Fibroblast of skin of back (primary cell): ENCODE measurements around the gene AUTS2.

Experiments
- DNase-seq: peaks from one replicate; pipeline ENCODE4 v3.0.0-alpha.2; 2013

AUTS2 gene

GRCh38 chr7:69790977-69791724 lies 192.9 kb downstream of the AUTS2 start:
- no peak for DNase-seq

DNA sequence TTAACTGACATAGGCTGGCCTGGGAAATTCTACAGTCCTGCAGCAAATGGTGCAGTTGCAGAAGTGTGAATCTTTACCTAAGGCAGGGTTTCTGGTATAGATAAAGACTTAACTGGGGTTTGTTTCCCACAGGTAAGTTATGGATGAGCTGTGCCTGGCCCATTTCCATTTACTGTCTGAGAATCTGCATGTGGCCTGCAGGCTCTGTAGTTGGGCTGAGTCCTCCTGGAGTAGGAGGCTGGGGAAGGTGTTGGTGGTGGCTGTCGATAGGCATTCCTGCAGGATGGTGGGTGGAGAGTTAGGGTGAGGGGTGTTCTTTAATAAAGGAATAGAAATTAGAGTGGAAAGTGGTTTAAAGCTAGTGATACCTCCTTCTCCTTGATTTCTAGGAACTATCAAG lies 193.5 kb downstream of the AUTS2 start:
- no peak for DNase-seq

GRCh38 chr7:69795932-69796331 lies 197.7 kb downstream of the AUTS2 start:
- DNase-seq, result no peak

- peak; percentile 80 for DNase-seq
These were observed 198.1 kb downstream of the AUTS2 start for GRCh38 chr7:69796416-69796815.

DNA sequence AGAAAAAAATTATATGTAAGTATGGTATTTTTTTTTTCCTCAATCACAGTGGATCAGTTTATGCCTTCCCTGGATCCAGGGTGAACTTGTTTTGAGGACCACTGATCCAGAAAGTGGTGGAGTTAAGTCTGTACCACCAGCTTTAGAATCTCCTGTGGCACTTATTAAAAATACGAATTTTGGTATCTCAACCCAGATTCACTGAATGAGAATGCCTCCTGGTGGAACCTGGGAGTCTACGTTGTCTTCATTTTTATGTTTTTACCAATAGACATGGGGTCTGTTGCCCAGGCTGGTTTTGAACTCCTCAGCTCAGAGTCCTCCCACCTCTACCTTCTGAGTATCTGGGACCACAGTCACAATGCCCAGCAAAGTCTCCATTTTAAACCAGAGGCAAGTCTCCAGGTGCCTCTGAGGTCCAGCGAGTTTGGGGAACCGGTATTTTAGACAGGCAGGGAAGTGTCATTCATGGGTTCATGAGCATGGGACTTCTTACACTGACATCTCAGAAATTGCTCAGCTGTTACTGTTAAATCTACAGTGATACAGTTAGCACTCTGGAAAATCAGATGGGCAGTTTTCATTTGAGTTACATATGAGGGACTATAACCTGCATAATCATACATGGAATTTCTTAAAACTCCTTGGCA lies 200.9 kb downstream of the AUTS2 start:
- no peak for DNase-seq

DNA sequence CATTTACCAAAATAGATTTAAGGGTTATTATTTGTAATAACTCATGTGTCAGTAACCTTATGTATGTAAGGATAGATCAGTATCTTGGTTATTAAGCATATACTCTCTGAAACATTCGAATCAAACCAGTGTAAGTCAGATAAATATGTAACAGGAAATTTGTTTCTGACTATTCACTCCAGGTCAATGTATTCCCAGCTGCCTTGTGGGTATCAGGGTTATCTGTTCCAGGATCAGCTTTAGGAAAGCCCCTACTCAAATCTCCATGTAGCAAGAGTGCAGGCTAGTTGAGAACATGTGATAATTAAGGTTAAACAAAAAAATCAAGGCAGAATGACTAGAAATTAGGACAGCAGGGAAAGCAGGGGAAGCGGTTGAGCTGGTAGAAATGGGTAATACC lies 201.7 kb downstream of the AUTS2 start:
- no peak for DNase-seq

DNA sequence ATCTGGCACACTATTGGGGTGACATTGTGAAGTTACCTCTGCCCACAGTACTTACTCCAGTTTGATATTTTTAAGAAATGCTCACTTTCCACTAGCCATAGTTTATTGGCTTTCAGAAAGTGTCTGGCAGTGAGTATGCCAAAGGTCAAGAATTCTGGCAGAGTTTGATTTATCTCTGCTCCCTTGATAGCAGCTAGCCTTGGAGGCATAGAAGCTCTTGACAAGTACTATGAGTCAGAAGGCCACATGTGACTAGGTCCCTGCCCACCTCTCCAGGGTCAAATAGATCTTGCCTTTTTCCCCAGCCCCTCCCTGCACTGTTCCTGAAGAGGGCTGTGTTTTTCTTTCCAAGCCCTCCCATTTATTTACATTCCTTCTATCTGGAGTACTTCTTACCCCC lies 202.2 kb downstream of the AUTS2 start:
- DNase-seq, result peak; percentile 57

GRCh38 chr7:69801729-69802682 lies 203.7 kb downstream of the AUTS2 start:
- no peak for DNase-seq

GRCh38 chr7:69803699-69804516 lies 205.6 kb downstream of the AUTS2 start:
- DNase-seq, result no peak

- no peak for DNase-seq
These were observed 206.7 kb downstream of the AUTS2 start for GRCh38 chr7:69804962-69805361.

- DNase-seq, result no peak
These were observed 210.1 kb downstream of the AUTS2 start for GRCh38 chr7:69808391-69808790.

GRCh38 chr7:69811476-69812308 lies 213.4 kb downstream of the AUTS2 start:
- no peak for DNase-seq

DNA sequence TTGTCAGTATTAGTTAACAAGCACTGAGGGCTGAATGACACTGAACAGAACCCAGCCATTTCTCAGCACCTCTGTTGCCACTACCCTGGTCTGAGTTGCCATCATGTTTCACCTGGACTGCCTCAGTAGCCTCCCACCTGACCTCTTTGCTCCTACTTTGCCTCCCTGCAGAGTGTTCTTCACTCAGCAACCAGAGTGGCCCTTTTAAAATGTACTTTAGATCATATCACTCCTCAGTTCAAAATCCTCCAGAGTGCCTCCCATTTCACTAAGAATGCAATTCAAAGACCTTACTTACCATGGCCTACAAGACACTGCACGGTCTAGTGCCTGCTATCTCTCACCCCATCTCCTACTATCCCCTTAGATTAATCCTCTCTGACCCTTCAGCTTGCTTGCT lies 214.5 kb downstream of the AUTS2 start:
- DNase-seq, result no peak

DNA sequence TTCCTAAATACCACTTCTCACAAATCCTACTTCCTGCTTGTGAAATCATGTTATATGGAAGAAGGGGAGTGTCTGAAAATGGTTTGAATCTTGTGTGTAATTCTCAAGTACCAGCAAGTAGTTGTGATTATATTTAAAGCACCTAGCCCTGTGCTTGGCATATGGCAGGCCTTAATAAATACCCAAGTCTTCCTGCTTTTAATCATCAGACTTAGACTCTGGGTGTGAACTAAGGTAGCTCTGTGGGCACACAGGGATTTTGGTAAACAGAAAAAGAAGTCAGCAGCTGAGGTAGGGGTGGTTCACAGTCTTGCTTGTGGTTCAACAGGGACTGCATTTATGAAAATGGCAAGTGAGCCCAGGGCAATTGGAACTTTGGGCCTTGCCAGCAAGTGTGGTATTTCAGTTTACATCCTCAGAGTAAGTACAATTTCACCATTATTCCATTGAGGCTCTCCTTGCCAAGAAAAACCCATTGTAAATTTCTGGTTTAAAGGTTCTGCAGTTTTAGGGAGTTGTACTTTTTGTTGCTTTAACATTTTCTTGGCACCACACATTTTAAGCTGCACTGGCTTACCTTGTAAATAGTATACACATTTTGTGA lies 215.5 kb downstream of the AUTS2 start:
- no peak for DNase-seq

DNA sequence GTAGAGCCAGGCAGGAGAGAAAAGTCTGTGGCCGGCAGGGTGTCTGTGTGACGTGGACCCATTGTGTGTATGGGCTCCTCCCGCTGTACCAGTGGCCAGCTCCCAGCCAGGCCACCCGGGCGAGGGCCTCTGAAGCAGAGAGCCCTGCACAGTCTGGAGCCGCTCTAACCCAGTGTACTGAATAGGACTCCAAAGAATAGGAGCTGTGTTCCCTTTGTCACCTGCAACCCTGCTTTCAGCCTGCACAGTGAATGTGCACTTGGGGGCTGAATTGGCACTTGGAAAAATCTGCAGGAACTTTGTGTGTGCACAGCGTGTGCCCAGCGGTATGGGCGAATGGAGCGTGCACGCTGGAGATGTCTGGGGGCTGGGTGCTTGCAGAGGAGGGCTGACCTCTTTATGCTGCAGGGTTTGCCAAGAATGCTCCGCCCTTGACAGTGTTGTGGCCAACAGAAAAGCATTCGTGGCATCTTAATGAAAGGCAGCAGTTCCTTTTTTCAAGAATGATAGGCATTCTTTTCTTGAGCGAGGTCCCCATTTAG lies 216.2 kb downstream of the AUTS2 start:
- DNase-seq, result peak; percentile 90

DNA sequence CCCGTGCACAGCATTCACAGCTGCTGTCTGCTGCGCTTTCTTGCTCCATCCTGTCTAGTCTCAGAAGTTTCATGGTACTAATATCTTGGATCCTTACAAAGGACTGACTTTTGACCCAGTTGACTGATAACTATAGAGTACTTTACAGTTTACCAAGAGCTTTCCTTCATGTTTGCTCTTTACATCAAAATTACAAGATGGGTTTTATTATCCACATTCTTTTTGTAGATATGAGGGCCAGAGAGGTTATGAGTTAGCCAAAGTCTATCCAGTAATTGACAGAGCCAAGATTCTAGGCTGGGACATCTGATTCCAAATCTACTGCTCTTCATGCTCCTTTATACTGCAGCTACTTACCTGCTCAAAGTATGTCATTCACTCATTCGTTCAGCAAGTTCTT lies 218.2 kb downstream of the AUTS2 start:
- no peak for DNase-seq

- peak; percentile 92 for DNase-seq
These were observed 218.8 kb downstream of the AUTS2 start for GRCh38 chr7:69817121-69817520.

- DNase-seq, result no peak
These were observed 219.8 kb downstream of the AUTS2 start for GRCh38 chr7:69817841-69818635.

GRCh38 chr7:69818636-69819332 lies 220.5 kb downstream of the AUTS2 start:
- no peak for DNase-seq
